NCI-H1694 (cell line): ENCODE results near the gene A3GALT2.

ENCODE experiments used
- DNase-seq: peaks from one replicate; lab custom pipeline; 2025; lab: John Stamatoyannopoulos, UW

The A3GALT2 gene

DNA sequence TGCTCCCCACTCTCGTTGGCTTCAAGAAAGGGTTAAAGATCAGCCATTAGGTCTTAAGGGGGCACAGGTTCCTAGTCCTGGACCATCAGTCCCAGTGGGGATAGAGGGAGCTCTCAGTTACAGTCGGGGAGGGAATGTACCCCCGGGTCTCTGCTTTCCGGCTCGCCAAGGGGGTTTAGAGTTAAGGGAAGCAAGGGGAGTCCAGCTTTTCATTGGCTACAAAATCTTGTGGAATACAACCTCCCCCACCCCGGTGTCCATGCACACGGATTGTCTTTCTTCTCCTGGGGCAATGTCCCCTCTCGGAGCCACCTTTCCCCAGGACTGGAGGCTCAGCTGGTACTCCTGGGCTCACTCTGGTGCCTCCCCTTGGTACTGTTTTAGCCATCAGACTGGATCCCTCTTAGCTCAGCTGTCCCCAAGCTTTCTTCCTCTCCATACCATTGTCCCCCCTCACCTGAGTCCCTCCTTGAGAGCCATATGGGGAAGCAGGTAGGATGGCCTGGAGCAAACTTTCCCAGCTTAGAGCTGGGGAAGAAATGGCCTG is at the start of gene A3GALT2:
Gene A3GALT2, minus strand, starts transcription at position 480 of the 547 bp plus-strand sequence. Its CDS starts 0 bp downstream, at position 480.
- no peak for DNase-seq

GRCh38 chr1:33370301-33370700 is 49.4 kb upstream of the A3GALT2 start:
- peak; percentile 80 for DNase-seq

DNA sequence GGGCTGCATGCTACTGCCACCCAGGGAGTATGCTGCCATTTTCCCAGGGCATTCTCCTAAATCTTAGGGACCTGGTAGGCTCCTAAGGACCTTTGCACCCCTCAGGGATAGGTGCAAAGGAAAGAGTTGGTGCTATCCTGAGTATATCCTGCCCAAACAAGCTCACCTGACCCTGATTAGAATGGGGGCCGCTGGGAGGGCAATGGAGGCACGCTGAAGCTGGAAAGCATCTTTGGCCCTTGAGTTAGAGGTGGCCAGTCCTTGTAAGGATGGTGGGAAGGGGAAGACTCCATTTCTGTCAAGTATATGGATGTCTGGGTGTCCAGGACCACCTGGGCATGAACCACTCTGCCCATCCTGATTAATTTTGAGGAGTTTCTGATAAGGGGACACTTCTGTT is 48.9 kb upstream of the A3GALT2 start:
- no peak for DNase-seq

DNA sequence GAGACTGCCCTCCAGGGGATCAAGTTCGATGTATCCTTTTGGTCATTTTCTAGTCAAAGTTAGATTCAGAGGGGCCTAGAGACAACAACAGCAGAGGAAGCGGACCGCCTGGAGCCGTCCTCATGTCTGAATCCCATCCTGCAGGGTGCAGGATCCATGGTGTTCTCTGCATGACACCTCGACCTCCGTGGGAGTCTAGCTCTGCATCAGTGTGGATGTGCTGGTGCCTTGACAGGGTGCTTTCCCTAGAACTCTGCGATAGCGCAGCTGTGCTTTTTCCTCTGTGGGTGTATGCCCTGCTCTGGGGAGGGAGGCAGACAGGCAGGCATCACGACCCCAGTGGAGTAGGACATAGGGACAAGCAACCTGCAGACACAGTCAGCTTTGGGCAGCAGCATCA is 48.2 kb upstream of the A3GALT2 start:
- no peak for DNase-seq

DNA sequence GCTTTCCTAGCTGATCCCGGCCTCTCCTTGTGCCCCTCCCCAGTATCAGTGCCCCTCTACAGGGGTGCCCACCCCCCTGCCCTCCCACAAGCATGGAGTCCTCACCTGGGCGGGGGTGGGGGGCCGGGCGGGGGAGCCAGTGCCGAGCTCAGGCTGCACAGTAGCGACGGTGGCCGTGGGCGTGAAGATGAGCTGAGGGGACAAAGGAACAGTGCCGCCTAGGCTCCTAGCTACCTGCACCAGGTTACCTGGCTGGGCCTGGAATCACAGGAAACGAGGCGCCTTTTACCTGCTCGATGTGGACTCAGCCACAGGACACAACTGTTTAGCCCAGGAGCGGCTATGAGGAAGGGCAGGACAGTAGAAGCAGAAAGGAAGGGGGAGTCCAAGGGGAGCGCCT is 47.5 kb upstream of the A3GALT2 start:
- no peak for DNase-seq

GRCh38 chr1:33367485-33368405 is 46.8 kb upstream of the A3GALT2 start:
- peak; percentile 45 for DNase-seq

DNA sequence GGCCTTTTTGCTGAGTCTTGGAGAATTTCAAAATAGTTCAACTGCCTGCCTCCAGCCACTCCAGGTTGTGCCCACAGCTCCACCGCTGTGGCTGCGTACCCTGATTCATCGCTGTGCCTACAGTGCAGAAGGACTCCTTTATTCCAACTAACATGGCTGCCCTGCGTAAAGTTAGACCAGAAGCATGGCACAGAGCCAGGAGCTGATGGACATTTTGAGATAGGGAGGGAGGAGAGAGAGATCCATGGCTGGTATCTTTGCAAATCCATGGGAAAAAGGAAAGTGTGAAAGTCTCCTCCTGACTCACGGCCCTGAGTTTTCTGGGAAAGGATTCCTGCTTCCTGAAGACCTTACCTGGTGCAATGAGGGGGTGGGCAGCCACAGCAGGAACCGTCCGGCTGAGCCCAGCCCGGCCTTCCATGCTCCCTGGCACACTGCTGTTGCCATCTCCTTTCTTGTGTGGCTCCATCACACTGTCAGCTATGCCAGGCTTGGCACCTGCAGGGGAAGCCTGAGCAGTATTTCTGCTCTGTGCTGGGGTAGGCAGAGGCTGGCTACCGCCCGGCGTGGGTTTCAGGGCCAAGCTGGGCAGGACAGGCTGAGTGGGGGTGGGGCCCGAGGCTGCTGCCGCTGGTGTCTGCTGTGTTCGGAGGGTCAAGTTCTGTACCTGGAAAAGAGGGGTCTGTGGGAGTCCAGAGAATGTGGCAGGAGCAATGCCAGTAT is 46.0 kb upstream of the A3GALT2 start:
- DNase-seq, result no peak

GRCh38 chr1:33365560-33365997 is 44.7 kb upstream of the A3GALT2 start:
- no peak for DNase-seq

GRCh38 chr1:33364565-33364918 is 43.6 kb upstream of the A3GALT2 start:
- peak; percentile 82 for DNase-seq

DNA sequence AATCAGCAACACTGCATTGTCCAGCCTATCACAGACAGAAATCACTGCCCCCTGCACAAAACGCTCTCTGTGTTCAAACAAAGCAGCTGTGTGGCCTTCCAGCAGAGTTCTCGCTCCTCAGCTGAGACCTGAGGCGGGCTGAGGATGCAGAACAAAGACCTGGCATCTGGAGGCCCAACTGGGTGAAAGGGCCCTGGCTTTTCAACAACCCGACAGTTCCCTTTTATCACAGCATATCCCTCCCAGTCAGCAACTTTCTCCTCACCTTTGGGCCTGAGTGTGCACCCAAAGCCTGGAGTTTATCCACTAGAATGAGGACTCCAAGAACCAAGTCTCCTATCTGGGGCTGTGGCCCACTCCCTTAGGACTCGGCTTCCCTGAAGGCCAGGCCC is 42.6 kb upstream of the A3GALT2 start:
- DNase-seq, result no peak

DNA sequence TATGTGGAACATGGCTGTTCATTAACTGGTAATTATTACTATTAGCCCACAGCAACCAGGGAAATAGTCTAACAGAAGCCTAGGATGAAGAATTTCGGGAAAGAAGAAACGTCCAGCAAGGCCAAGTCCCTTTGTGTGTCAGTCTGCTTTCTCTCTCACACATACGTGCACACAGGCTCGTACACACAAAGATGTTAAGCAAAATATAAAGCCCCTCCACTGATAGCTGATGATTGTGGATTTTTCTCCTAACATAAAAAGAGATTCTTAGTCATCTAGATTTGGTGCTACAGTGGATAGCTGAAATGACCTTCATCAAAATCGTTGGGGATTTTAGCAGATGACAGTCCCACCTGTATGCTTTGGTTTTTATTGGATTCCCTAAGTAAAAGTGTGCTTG is 42.1 kb upstream of the A3GALT2 start:
- DNase-seq, result no peak

DNA sequence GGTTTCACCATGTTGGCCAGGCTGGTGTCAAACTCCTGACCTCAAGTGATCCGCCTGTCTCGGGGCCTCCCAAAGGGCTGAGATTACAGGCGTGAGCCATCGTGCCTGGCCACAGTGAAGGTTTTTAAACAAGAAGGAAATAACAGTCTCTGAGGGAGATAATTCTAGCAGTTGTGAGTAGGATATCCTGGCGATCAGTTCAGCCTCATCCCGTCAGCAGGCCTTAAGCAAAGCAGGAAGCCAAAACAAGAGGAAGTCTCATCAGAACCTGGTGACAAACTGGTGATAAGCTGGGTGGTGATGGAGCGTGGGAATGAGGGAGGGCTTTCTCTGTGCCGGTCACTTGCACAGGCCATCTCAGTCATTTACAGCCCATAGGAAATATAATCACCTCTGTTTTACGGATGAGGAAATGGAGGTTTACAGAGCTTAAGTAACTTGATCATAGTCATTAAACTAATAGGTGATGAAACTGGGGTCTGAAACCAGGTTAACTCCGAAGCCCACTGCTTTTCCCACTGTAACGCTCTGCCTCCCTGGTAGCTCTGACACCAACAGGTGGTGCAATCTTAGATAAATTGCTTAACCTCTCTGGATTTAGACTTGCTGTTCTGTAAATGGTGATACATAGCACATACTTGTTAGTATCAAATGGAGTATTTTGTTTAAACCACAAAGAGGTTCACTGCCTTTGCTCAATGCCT is 40.8 kb upstream of the A3GALT2 start:
- DNase-seq, result no peak

GRCh38 chr1:33360367-33360766 is 39.5 kb upstream of the A3GALT2 start:
- no peak for DNase-seq

DNA sequence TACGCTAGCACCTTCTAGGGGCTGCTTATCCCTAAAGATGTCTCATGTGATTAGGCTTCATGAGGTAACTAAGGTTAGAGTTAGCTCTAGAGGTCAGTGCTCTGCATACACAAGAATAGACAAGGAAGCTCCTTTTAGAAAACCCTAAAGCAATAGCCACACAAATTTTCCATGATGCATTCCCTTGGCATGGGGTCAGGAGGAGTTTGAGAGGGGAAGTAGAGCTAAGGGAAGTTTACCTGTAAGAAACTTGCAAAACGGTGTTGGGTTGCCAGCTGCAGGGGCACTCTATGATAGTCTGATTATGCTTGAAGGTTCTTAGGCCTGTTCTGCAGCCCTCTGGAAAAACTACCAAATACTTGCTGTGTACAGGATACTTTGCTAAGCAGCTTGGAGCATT is 39.0 kb upstream of the A3GALT2 start:
- DNase-seq, result no peak

DNA sequence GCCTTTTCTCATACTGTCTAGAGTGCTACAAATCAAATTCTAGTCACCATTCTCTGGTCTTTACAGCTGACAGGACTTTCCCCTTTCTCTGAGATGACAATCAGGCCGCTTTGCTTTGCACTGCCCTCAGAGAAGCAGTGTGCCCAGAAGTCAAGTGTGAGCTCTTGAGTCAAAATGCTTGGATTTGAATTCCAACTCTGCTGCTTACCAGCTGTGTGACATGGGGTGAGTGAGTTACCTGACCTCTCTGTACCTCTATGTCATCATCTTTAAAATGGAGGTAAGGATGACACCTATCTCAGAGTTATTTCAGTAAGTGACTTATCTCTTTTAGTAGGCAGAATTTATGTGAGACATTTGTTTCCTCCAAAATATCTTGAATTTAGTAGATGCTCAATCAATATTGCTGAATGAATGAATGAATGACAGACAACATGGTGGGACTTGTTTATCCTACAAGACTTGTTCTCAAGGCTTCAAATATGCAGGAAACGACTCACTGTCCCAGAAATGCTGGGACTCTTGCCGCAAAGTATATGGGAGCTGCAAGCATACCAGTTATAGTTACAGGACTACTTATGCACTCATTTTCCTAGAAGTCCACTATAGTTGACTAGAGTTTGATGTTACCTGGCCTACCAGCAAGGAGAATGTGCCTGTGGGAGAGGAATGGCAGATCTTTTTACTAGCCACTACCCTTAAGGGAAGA is 38.1 kb upstream of the A3GALT2 start:
- DNase-seq, result no peak

- no peak for DNase-seq
Observed at GRCh38 chr1:33358114-33358794, 37.4 kb upstream of the A3GALT2 start.

GRCh38 chr1:33357099-33357498 is 36.2 kb upstream of the A3GALT2 start:
- DNase-seq, result no peak

GRCh38 chr1:33354707-33355316 is 33.9 kb upstream of the A3GALT2 start:
- DNase-seq, result no peak

- no peak for DNase-seq
Observed at GRCh38 chr1:33353531-33353930, 32.6 kb upstream of the A3GALT2 start.

DNA sequence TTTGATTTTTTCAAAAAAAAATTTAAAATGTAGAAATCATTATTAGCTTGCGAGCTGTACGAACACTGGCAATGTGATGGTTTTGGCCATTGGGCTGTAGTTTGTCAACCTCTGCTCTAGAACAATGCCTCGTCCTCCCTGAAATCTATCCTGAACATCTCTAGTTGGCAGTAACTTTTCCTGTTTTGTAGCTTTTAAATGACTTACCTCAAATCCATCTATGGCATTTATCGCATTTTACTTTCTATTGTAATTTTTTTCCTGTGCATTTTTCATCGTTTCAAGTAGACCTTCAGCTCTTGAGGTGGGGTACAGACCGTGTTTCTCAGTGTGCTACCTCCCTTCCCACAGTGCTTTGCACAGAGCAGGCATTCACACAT is 30.4 kb upstream of the A3GALT2 start:
- no peak for DNase-seq
